Putamen (tissue), 1 donor: ENCODE data around the gene LIN7B.

Experiments used
- DNase-seq: peaks from one replicate; pipeline ENCODE4 v3.0.0-alpha.2; 2016; ENCODE audit warnings: low spot score

LIN7B gene, protein sequence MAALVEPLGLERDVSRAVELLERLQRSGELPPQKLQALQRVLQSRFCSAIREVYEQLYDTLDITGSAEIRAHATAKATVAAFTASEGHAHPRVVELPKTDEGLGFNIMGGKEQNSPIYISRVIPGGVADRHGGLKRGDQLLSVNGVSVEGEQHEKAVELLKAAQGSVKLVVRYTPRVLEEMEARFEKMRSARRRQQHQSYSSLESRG

DNA sequence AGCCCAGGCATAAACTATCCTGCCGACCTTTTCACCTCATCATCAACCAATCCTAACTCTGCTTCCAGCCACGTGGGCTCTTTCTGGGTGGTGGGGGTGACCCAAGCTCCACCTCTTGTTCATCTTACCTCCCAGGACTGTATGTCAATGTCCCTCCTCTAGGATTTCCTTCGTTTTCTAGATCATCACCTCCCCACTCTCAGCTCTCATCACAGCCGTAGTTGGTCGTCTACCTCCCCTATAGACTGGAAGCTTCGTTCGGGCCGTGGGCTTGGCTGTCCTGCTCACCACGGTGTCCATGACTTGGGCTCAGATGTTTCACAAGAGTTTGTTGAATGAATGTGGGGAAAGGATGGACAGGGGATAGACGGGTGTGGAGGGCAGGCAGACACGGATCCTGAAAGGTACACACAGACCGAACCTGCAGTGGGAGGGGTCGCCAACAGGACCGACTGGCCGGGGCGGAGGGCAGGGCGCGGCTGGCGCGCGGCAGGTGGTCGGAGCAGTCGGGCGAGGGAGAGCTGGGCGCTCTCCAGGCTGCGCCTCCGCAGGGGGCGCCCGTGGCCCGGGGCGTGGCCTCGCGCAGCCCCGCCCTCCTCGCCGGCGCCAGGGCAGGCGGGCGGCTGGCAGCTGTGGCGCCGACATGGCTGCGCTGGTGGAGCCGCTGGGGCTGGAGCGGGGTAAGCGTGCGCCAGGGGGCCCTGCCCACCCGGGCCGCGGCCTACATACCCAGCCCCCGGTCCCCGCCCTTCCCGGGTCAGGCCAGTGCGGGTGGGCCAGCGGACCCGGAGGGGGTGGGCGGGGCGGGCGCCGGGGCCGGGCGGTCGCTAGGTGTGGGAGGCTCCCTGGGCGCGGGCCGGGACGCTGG, at the start of gene LIN7B:
Gene LIN7B, plus strand, starts transcription at position 609 of the 868 bp plus-strand sequence. Its CDS starts 35 bp downstream, at position 644.
- peak; percentile 66 for DNase-seq

DNA sequence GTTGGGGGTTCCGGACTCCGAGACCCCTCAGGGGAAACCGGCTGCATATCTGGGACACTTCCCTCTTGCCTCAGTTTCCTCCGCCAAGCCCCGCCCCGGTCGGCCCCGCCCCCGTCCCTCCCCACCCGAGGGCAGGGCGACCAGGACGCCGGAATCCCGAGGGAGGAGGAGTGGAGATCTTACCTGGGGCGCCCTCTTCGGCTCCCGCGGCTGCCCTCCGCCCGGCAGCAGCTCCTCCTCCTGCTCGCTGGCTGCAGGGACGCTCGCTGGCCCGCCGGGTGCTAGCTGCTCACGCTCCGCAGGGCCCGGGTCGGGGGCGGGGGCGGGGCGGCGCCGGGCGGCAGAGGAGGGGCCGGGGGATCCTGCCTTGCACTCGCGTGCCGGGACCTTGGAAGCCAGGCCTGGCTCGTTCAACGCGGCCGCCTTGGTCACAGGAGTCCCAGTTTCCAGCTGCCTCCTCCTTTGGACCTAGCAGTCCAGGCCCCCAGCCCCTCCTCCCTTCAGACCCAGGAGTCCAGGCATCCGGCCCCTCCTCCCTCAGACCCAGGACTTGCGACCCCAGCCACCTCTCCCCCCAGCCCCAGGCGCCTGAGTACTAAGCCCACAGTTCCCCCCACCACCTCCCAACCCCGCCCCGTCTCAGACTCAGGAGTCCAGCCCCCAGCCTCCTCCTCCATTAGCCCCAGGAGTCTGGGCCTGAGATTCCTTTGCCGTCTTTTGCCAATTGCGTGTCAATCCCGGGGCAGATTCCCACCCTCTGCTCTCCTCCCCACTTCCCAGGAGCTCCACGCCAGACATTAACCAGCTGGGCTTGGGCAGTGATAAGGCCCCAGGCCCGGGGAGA, 49.2 kb upstream of the LIN7B start, which contains the start of gene NTF4:
Gene NTF4, minus strand, starts transcription at position 51 of the 844 bp plus-strand sequence. CDS start 2,821 bp downstream, outside the sequence.
- no peak for DNase-seq

DNA sequence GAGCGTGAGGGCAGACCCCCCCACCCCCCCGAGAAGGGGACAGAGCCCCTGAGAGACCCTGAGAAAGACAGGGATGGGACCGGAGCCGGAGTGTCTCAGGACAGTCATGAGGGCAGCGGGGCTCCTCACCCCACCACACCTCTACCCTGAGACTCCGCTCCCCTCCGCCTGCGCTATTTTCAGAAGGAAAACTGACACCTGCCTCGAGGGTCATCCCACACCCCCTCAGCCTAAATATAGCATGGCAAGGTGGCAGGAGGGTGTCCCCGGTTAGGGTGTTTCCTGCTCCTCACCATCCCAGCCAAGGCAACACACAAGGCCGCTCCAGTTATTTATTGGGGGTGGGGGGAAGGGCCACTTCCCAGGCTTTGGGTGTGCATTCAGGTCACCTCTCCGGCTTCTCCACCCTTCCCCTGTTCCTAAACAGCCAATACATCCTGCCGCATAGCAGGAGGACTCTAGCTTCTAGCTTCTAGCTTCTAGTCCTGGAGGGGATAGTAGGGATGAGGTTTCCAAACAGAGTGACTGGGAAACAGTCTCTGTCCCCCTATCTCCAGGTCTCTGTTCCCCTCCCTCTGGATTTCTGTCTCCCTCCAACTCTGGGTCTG, 48.2 kb upstream of the LIN7B start:
- no peak for DNase-seq

DNA sequence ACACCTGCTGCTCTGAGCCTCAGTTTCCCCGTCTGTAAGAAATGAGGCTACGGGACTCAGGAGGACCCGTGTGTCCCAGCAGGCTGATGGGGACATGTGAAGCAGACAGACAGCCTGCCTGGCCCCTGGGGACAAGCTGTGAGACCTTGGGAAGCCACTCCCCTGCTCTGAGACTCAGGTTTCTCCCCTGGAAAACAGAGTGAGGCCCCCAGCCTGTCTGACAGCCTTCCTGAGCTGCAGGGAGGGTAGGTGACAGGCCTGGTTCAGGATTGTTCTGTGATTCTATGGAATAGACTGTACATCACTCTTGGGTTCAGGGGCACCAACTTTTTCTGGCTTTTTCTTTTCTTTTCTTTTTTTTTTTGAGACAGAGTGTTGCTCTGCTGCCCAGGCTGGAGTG, 46.6 kb upstream of the LIN7B start:
- DNase-seq: no peak

DNA sequence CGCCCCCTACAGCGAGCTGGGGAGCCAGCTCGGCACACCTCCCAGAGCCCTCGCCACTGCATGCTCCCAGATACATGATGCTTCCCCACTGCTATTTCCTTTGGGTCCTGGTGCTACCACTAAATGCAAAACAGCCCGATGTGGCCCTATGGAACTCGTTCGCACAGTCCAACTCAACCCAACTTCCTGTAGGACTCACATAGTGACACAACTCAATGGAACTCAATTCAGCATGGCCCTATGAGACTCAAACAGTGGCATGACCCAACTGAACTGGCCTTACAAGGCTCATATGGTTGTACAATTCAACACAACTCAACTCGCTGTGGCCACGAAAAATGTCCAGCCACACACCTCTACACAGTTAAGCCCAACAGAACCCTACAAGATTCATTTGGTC, 45.1 kb upstream of the LIN7B start:
- no peak for DNase-seq

DNA sequence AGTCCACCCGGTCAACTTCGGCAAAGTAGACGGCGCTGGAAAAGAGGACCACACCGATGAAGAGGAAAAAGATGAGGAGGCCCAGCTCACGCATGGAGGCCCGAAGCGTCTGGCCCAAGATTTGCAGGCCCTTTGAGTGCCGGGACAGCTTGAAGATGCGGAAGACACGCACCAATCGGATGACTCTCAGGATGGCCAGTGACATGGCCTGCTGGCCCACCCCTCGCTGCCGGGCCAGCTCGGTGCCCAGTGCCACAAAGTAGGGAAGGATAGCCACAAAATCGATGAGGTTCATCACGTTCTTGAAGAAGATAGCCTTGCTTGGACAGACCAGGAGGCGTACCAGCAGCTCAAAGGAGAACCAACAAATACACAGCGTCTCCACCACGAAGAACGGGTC, 43.8 kb upstream of the LIN7B start:
- no peak for DNase-seq

DNA sequence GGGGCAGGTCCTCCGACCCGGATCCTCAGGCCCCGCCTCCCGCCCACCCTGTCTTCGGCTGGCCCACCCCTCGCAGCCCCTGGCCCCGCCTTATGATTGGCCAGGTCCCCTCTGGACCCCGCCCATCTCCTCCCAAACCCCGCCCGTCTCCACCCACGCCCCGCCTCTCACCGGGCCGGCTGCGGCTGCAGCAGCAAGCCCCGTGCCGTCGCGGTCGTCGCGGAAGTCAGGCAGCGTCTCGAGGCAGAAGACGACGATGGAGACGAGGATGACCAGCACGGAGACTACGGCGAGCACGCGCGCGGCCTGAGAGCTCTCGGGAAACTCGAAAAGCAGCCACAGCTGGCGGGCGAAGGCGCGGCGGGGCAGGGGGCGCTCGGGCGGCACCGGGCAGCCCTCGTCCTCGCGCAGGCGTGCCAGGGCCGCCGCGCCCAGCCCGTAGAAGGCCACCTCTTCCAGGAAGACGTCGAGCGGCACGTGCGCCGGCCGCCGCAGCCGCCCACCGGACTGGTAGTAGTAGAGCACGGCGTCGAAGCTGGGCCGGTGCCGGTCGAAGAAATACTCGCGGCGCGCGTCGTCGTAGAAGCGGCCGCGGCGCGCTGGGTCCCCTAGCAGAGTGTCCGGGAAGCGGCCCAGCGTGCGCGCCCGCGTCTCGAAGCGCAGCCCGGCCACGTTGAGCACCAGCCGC, 42.2 kb upstream of the LIN7B start:
- no peak for DNase-seq

DNA sequence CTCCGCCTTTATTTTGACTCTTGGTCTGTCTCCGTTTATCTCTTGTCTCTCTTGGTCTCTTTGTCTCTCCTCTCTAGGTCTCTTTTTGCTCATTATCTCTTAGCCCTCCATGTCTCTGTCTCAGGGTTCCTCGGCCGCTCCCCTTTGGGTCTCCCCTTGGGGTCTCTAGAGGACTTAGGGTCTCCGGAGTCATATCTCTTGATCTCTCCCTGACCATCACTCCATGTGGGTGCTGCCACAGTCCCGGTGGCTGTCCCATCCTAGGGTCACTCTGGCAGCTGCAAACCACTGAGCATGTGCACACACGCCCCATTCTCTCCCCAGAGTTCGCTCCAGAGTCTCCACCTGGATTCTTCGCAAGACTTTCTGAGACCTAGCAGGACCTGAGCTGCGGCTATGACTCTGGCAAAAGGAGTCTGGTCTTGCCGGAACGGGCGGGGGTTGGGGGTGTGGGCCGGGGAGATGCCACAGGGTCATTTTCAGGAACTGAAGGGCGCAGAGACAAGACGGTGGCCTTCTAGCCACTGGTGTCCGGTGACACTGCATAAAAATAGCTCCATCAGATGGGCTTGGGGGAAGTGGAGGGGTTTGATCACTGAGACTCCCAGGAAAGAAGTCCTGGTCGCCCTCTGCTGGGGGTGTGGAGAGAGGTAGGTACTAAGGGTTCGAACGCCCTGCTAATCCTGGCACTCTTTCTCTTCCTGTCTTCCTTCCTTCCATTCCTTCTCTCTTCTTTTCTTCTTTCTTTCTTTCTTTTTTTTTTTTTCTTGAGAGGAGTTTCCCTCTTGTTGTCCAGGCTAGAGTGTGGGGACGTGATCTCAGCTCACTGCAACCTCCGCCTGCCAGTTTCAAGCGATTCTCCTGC, 40.4 kb upstream of the LIN7B start:
- DNase-seq: no peak

DNA sequence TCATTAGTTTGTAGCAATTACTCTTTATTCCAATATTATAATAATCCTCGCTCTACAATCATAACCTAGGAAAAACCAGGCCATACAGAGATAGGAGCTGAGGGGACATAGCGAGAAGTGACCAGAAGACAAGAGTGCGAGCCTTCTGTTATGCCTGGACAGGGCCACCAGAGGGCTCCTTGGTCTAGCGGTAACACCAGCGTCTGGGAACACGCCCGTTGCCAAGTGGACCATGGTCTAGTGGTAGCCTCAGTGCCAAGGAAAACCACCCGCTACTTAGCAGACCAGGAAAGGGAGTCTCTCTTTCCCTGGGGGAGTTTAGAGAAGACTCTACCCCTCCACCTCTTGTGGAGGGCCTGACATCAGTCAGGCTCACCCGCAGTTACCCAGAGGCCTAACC, 39.3 kb upstream of the LIN7B start:
- DNase-seq: peak; percentile 25

DNA sequence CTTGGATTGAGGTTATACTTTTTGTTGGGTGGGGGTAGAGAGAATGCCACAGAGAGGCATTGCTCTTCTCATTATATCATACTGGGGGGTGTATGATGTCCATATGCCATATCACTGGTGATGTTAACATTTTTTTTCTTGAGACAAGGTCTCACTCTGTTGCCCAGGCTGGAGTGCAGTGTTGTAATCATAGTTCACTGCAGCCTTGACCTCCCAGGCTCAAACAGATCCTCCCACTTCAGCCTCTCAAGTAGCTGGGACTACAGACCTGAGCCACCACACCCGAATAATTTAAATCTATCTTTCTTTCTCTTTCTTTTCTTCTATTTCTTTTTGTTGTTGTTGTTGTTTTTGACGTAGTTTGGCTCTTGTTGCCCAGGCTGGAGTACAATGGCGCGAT, 33.8 kb upstream of the LIN7B start:
- DNase-seq: no peak

DNA sequence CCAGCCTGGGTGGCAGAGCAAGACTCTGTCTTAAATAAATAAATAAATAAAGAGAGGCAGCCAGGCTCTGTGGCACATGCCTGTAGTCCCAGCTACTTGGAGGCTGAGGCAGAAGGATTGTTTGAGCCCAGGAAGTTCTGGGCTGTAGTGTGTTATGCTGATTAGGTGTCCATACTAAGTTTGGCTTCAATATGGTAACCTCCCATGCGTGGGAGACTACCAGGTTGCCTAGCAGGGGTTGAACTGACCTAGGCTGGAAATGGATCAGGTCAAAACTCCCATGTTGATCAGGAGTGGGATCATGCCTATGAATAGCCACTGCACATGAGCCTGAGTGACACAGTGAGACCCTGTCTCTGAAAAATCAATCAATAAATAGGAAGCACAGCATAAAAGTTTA, 32.9 kb upstream of the LIN7B start:
- no peak for DNase-seq

DNA sequence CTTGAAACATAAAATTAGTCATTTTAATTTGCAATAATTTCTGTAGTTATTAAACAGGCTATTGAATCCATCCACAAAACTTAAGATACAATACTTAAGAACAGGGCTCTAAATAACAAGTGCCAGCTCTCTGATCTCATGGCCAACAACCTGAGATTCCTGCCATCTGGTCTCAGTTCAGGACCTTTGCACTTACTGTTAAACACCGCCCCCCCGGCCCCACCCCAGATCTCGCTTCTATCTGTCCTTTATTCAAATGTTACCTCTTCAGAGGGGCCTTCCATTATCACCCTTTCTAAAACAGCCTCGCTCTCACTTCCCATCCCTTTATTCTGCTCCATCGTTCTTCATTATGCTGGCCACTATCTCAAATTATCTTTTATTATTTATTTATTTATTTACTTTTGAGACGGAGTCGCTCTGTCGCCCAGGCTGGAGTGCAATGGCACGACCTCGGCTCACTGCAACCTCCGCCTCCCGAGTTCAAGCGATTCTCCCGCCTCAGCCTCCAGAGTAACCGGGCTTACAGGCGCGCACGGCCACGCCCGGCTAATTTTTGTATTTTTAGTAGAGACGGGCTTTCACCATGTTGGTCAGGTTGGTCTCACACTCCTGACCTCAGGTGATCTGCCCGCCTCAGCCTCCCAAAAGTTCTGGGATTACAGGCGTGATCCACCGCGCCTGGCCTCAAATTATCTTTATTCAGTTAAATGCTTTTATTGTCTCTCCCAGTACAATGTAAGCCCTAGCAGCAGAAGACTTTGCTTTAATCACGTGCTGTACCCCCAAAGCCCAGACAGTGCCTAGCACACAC, 29.8 kb upstream of the LIN7B start:
- no peak for DNase-seq

DNA sequence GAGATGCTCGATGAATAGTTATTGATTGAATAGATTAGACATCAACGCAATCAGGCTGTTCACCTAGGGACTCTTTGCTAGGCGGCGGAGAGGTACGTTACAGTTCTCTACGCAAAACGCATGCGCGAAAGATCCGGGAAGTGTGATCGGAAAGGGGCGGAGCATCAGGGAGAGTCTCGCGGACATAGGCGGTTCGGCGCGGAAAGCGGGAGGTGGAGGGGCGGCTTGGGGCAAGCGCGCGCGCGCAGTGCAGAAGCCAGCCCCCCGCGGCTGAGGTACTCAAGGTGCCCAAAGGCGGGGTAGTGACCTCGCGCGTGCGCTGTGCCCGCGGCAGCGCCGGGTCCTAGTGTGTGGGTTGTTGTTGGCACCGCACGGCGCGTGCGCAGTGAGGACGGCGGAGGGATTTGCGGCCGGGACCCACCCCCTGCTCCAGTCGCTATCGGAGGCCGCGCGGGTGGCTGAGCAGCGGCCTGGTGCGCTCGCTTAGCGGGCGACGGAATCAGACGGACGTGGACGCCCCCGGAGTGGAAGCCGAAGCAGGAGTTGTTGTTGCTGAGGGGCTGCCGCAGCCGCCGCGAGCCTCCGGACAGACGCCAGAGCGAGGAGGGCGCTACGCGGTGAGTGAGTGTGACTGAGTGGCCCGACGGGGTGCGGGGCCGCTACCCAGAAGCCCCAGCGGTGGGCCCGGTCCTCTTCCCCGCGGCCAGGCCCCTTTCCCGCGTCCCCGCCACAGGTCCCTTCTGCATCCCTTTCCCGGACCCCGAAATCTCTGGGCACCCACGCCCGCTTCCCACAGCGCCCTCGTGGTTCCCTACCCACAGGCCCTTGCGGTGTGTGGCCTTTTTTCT, 28.9 kb upstream of the LIN7B start, which contains the start of gene SNRNP70:
Gene SNRNP70, plus strand, starts transcription at position 432 of the 848 bp plus-strand sequence. CDS start 964 bp downstream, outside the sequence.
- peak; percentile 98 for DNase-seq

DNA sequence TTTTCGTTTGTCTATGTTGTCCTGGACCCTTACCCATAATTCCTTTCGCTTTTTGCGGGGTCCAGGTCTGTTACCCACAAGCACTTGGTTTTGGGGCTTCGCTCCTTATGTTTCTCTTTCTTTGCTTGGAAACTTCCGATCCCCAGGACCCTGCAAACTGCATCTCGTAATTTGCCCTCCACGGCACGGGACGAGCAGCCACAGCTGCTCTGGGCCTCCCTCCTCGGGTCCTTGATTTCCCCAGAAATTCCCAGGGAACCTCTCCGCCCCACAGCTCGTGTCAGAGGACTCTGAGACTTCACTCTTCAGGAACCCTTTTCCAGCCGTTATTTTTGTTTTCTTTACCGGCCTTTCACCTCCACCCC, 28.3 kb upstream of the LIN7B start:
- DNase-seq: no peak

DNA sequence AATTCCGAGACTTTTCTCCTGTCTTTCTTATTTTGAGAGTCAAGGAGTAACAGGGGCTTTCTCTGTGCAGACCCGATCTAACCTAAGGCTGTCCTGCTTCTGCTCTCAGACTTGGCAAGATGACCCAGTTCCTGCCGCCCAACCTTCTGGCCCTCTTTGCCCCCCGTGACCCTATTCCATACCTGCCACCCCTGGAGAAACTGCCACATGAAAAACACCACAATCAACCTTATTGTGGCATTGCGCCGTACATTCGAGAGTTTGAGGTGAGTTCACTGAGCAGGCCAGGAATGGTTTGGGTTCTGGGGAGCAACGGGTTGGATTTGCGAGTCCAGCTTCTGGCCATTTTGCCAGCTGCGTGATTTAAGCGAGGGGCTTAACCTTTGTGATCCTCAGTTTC, 27.9 kb upstream of the LIN7B start:
- no peak for DNase-seq

DNA sequence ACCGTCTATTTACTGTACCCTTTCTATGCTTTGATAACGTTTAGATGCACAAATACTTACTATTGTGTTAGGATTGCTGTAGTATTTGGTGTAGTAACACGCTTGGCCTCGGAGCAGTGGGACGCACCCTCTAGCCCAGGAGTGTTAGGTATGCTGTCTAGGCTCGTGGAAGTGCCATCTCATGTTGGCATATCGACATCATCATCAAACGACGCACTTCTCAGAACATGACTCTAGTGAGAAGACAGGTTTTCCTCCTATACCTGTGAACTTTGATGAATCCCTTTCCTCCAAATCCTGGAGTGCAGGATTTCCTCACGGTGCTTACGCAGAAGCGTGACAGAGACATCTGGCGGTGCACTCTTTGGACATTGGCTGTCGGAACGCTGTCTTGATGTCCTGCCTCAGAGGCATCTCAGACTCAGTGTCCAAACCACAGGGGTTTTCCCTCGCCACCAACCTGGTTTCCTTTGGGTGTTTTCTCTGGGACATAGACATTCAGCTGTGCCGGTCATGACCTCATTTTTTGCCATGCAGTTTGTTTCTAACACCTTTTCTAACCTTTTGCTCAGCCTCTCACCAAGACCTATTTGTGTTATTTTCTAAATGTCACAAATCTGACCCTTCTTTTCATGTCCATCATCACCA, 22.7 kb upstream of the LIN7B start:
- DNase-seq: no peak

DNA sequence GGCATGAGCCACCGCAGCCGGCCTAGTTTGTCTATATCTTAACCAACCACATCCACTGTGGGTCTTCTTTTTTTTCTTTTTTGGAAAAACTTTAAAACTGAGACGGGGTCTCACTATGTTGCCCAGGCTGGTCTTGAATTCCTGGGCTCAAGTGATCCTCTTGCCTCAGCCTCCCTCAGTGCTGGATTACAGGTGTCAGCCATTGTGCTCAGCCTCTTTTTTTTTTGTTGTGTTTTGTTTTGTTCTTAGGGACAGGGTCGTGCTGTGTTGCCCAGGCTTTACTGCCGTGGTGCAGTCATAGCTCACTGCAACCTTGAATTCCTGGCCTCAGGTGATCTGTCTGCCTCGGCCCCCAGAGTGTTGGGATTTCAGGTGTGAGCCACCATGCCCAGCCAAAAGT, 21.5 kb upstream of the LIN7B start:
- no peak for DNase-seq
